GM18502 (cell line): Measurements from ENCODE around the gene KCNQ1.

Experiments used
- ATAC-seq: cut with Tn5 transposase; IDR thresholded peaks from one replicate; pipeline ENCODE4 v1.9.1; 2021; ENCODE audit warnings: mild to moderate bottlenecking; ENCODE audit not compliant: unreplicated experiment, poor library complexity

KCNQ1 gene

DNA sequence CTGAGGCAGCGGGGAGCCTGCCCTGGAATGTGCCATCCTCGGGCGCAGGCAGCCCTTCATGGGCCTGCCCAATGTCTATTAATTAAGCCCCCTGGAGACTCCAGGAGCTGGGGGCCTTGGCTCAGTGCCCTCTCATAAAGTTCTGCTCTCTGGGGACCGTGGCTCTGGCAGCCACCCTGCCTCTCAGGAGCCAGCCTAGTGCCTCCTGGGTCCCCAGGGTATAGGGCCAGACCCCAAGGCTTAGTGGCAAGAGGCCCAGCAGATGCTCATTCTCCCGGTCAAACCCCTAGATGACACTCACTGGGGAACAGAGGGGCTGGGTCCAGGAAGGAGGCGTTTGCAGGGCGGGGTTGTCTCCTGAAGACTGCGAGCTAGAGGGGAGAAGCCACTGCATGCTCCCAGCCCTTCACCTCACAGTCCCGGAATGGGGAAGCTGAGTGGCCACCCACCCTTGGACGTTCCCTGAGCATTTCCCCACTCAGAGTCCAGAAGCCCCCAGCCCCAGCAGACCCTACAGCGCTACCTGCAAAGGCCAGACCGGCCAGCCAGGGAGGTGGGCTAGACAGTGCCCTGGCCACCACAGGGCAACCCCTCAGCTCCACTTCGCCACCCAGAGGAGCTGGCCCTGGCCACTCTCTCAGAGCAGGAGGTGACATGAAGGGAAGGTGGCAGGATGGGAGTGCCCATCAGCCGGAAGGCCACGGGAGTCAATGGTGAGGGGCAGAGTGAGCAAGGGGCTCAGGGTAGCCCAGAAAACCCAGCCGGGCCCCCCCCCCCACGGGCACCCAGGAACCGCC lies 357.8 kb downstream of the KCNQ1 start:
- no peak for ATAC-seq

DNA sequence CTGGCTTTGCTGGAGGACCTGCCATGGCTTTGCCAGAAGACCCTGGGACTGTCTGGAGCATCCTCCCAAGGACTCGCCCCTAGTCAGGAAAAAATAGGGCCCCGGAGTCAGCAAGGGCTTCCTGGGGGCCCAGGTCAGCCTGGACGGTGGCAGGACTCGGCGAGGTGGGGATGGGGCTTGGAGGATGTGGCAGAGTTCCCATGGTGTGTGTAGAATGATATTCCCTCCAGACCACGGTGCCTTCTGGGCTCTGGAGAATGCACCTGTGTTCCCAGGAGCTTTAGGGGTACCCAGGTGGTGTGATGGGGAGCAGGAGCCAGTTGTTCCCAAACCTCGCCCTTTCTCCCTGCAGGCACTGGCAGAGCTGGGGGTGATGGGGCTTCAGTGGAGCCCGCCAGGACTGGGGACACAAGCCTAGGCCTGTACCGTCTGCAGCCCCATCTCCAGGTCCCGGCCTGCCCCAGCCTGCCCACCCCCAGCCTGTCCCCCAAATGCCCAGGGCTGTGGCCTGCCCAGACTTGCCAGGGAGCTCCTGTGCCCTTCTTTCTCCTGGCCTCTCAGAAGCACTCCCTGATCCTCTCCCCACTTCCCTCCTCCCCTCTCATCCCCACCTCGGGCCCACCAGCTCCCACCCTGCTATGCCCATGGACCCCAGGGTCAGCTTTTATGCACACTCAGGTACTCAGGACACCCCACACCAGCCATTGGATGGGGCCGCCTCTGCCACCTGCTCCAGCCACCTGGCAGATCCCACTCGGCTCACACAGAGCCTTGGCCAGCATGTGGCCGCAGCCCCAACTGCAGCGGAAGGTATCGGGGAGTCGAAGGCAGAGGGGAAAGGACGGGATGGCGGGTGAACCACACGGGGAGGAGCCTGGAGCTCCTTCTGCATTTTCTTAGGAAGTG lies 358.6 kb downstream of the KCNQ1 start:
- no peak for ATAC-seq

DNA sequence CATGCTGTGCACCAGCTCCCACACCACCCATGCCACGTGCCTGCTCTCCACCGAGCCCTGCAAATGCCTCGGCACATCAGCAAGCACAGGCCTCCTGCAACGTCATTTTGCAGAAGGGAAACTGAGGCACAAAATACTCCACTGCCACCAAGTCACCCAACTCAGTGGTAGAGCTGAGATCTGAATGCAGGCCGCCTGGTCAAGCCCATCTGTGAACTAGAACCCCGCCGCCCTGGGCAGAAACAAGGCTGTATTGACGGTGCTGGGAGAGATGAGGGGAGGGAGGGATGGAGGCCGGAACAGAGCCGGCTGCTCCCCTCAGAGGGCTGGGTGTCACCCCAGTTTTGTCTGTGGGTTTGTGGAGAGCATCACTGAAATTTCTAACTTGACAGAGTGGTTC lies 359.4 kb downstream of the KCNQ1 start:
- no peak for ATAC-seq

DNA sequence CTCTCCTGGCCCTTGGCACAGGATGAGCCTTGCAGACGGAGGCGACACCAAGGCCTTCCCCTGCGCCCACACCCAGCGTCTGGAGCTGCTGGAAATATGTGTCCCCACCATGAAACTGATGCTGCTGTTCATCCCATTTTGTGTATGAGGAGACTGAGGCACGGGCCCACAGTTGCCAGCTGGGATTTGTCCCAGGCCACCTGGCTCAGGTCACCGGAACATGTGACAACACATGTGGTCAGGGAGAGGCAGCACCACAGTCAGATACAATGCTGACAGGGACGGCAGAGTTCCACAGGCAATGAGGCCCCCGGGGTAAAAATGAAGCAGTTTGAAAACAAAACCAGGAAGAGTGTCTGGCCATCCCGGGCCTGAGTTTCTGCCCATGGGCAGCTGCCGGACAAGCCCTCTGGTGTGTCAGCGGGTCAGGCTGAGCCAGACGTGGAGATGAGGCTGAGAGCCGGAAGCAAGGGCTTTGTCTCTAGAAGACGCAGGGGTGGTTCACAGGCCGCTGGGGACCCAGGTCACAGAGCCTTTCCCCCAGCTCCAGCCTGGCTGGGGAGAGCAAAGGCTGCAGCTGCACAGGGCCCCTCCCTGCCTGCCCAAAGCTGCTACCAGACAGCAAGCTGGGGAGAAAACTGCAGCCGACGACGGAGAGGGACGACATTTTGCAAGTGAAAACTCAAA lies 360.0 kb downstream of the KCNQ1 start:
- ATAC-seq: no peak

DNA sequence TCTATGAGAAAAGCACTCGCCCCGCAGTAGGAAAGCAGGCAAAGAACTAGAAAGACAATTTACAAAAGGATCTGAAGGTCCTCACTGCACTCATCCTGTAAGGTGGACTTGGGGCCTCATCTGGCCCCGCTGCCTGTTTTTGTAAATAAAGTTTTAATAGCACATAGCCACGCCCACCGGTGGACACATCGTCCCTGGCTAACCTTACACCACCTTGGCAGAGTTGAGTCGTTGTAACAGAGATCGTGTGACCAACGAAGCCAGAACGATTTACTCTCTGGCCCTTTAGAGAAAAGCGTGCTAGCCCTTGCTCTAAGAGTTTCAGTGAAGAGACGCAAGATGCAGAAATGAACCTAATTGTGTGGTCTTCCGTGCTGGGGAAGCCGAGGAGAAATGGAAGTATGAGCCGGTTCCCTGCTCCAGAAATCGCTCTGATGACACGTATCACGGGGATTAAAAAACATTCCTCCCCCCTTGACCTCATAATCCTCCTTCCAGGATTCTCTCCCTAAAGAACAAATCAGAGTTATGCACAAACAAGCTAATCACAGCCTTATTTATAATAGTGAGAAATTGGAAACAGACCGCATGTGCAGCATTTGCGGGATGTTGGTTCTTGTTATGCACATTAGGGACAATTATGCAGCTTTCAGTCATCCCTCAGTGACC lies 360.7 kb downstream of the KCNQ1 start:
- ATAC-seq: no peak

DNA sequence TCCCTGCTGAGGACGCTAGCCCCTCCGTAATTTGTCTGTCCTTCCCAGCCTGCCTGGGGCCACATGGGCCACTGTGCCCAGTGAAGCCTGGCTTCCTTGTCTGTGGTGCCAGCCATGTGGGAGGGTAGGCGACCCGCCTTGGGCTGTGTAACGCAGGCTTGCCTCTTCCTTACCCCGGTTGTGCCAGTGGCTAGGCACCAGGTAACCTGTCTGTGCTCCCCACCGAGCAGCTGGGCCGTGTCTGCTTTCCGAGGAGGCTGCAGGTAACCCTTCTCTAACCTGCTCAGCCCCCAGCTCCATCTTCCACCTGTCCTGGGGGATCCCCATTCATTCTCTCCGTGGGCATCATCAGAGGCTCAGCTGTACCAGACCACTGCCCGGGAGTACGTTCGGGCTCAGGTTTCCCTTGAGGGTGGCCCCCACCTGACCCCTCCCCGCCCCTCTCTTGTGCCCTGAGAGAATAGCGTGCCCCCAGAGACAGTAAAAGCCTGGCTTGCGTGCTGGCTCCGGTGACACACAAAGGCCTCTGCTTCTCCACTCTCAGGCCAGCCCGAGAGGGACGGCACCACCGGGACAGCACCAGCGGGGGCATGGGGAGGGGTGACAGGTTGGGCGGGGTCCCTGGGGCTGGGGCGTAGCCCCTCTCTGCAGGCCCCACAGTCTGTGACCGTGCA lies 361.7 kb downstream of the KCNQ1 start:
- ATAC-seq: no peak

DNA sequence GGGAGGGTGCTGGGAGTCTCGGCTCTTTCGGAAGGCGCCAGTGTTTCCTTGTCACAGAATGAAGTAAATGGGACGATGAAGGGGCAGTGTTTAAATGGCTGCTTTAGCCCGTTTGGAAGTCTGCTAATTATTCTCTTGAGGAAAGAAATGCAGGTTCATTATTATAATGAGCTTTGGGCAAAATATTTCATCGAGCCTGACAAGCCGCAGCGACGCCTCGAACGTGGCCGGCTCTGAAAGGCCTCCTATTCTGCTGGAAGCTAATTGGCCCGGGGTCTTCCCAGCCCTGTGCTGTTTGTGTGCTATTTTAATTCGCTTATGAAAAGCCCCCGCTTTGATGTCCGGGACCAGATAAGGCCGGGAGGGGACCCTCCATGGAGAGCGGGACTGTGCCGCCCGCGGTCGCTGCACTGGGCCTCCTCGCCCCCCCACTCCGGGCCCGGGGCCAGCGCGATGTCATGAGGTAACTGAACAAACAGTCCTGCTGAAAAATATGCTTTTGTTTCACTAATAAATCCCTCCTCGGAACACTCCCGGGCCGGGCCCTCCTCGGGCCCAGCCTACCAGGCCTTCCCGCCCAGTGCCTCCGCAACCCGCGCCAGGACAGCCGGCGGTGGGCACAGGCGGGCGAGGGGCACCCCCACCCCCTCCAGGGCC lies 362.3 kb downstream of the KCNQ1 start:
- ATAC-seq: no peak

DNA sequence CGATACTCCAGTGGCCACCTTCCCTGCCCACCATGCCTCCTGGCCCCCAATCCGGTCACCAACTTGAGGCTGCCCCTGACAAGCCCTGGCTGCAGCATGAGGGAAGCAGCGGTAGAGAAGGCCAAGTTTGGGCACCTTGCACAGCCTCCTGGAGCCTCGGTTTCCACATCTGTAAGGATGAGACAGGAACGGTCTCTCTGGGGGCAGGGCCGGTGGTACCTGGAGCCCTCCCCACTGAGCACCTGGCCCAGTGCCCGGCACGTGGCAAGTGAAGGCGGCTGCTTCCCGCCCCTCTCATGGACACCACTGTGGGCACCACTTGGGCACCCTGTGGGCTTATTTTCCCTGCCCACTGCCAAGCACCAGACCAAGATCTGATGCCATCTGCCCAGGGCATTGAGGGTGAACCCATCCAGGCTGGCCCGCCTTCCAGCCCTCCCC lies 363.0 kb downstream of the KCNQ1 start:
- no peak for ATAC-seq

DNA sequence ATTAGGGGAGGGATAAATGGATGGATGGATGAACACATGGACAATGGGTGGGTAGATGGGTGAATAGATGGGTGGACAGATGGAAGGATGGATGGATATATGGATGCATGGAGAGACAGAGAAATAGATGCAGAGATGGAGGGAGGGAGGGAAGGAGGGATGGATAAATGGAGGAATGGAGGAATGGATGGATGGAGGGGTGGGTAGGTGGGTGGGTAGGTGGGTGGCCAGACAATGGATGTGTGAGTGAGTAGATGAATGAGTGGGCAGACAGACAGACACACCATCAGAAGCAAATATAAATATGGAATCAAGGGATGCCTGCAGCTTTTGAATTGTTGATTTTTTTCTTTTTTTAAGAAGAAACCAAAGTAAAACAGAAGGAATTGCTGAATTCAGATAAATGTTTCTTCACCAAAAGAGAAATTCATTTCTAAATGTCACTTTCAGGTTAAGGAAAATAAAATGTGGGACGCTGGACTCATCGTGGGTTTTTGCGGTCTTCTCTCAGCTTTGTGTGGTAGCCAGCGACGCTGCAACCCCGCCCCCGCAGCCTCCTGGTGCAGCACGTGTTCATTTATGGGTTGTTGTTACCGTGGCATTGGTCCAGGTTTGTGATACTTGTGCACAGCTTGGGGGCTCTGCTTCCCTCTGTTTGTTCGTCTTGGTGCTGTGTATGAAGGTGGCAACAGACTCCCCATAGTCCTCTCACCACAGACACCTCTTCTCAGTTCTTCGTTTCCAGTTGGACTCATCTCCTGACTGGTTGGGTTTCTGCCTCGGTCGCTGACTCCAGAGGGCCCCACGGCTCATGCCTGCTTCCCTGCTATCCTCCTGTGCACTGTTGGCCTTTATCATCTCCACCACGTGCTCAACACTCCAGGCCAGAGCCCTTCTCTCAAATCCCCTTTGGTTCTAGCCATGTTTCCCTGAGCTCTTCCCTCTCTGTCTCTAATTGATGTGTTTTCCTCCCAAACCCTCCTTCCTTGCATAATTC lies 364.3 kb downstream of the KCNQ1 start:
- no peak for ATAC-seq

DNA sequence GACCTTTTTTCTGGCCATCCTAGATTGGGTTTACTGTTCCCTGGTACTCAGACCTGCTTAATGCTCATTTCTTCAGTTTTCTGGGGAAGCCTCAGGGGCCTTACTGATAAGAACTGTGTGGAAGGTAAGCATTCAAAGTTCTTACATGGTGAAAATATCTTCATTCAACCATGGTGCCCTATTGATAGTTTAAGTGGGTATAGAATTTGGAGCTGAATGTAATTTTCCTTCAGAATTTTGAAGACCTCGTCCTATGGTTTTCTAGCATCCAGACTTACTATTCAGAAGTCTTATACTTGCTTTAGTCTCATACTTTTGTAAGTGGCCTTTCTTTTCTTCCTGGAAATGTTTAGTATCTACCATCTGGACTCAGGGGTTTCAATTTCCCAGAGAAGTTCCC lies 365.0 kb downstream of the KCNQ1 start:
- no peak for ATAC-seq

DNA sequence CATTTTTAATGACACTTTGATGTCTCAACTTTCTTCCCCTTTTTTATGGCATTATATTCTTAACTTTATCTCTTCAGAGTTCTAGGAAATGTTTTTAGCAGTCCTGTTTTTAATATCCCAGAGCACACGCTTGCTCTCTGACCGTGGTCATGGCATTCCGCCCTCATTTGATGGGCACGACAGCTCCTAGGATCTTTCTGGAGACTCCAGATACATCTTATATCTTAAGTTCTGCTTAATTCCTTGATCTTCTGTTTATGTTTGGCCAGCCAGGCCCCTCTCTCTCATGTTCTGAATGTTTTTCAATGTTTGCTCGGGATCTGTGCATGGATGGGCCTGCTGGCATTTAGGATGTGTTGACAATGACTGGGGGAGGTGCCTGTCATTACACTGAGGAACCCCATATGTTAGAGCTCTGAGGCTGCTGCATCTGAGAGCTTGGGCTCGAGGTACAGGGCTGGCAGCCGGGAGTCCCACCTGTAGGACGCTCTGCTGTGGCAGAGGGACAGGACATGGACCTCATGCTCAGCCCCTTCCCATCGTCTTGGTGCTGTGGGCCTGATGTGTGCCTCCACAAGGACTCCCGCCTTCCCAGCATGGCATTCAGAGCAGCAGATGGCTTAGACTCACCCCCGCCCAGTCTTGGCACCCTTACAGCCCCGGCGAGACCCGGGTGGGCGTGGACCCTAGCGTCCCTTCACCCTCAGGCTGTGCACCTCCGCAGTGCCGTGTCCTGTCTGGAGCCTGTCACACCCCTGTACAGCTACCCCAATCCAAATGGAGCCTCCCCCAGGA lies 365.8 kb downstream of the KCNQ1 start:
- no peak for ATAC-seq

DNA sequence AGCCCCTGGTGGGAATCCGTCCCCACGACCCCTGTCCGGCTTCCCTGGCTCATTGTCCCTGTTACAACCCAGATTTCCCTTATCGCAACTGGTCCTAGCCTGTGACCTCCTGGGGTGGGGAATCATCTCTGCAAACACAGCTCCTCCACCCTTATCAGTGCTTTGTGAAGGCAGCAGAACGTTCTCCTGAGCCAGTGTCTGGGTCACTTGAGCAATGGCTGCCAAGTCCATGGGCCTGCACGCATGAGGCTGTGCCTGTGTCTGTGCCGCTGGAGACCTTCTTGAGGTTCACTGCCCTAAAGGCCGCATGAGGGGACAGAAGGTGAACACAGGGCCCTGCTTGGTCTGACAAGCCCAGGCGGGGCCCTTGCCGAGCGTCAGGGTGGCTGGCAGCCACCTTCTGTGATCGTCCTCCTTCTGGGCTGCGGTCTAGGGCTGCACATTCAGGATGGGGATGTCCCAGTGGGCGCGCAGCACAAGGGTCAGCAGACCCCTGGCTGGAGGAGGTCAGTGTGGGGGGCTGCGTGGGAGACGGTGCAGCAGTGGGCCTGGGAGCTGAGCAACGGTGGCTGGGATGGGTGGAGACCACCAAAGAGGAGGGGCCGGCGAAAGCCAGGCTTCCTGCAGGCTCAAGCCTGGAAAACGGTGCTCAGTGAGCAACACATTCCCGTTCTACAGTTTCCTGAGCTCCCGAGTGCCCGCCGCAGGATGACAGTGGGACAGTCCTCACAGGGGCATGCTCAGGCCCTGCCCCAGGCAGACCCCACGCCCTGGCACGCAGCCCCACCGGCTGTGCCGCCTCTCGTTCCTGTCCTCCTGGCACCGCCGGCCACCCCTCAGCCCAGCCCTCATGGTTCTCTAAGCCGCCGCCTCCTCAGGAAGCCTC lies 366.6 kb downstream of the KCNQ1 start:
- no peak for ATAC-seq

DNA sequence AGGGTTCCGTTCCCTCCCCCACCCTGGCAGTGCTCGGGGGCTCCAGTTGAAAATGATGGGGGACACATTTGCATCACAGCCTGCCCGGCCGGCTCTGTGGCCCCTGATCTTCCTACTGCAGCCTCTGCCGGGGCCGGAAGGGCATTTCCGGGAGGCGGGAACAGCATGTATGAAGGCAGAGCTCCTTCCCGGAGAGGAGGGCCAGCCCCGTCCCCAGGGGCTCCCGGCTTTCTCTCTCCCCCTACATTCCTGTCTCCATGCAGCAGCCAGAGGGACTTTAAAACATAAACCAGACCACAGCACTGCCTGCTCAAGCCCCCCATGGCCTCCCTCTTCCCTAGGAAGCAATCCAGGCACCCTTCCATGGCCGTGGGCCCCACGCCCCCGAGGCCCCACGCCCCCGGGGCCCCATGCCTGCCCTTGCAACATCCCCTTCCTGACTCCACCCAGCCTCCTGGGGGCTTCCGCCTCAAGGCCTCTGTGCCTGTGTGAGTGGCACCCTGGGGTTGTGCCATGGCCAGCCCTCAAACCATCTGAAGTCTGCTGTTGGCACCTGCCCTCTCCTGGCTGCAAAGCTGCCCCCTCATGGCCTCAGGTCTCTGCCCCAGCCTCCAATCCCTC lies 367.7 kb downstream of the KCNQ1 start:
- ATAC-seq: no peak

DNA sequence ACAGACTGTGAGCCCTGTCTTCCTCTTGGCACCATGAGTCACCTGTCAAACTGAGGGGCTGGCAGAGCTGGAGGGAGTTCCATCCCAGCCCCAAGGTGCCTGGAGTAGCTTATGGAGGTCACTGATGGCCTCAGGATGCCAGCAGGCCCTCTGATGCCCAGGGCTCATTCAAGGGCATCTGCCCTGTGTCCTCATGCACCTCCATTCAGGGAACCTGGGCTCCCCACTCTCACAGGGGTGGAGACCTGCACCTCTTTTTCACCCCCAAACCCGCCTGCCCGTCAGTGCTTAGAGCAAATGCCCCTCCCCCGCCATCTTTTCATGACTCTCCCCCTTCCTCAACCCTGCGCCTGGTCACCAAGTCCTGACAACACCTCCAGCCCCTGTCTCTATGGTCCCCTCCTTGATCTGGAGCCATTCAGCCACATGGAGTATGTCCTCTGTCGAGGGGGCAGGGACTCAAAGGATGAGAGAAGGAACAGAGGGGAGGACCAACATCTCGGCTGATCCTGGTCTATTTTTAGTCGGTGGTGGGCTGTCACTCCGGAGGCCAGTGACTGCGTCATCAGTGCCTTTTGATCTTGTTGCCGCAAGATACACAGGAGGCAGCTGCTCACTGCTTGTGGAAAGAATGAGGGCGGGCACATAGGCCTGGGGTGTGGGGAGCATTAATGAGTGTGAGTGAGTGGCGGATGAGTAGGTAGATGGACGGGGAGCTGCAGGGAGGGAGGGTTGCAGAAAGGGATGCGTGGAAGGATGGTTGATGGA lies 368.5 kb downstream of the KCNQ1 start:
- no peak for ATAC-seq

DNA sequence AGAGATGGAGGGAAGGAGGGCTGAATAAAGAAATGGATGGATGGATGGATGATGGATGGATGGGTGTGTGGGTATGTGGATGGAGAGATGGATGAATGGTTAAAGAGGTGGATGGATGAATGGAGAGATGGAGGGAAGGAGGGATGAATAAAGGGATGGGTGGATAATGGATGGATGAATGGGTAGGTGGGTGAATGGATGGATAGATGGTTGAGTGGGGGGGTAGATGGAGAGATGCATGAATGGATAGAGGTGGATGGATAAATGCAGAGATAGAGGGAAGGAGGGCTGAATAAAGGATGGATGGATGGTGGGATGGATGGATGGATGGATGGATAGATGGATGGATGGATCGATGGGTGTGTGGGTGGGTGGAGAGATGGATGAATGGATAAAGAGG lies 369.2 kb downstream of the KCNQ1 start:
- no peak for ATAC-seq
